COR-L47 (cell line): ENCODE results near the gene PPP4R2.

Experiments
- DNase-seq: peaks from one replicate; lab custom pipeline; 2025; lab: John Stamatoyannopoulos, UW

The PPP4R2 gene, protein sequence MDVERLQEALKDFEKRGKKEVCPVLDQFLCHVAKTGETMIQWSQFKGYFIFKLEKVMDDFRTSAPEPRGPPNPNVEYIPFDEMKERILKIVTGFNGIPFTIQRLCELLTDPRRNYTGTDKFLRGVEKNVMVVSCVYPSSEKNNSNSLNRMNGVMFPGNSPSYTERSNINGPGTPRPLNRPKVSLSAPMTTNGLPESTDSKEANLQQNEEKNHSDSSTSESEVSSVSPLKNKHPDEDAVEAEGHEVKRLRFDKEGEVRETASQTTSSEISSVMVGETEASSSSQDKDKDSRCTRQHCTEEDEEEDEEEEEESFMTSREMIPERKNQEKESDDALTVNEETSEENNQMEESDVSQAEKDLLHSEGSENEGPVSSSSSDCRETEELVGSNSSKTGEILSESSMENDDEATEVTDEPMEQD

DNA sequence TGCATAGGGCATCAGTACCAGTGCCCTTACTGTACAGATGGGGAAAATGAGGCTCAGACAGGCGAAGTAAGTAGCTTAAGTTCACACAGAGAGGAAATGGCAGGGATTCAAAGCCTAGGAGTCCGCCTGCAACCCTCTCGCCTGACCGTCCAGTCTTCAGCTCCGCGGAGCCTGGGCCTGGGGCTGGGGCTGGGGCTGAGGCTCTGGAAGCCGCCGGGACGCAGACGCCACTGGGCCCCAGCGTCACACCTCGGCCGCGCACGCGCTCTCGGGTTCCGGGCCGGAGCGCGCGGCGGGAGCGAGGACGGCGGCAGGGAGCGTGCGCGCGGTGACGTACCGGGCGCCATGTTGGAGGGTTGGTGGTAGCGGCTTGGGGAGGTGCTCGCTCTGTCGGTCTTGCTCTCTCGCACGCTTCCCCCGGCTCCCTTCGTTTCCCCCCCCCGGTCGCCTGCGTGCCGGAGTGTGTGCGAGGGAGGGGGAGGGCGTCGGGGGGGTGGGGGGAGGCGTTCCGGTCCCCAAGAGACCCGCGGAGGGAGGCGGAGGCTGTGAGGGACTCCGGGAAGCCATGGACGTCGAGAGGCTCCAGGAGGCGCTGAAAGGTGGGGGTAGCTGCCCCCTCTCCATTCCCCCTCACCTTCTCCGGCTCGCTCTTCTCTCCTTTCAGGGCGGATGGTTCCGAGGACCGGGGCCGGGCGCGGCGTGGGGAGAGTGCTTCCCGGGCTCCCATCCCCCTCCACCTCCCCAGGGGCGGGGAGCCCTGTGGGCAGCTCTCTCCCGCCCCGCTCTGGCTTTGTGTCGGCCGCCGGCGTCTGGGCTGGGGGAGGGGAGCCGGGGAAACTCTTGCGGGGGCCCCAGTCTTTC is at the start of gene PPP4R2:
Gene PPP4R2, plus strand, starts transcription at position 339 of the 861 bp plus-strand sequence. Its CDS starts 227 bp downstream, at position 566.
- DNase-seq = peak; percentile 57

DNA sequence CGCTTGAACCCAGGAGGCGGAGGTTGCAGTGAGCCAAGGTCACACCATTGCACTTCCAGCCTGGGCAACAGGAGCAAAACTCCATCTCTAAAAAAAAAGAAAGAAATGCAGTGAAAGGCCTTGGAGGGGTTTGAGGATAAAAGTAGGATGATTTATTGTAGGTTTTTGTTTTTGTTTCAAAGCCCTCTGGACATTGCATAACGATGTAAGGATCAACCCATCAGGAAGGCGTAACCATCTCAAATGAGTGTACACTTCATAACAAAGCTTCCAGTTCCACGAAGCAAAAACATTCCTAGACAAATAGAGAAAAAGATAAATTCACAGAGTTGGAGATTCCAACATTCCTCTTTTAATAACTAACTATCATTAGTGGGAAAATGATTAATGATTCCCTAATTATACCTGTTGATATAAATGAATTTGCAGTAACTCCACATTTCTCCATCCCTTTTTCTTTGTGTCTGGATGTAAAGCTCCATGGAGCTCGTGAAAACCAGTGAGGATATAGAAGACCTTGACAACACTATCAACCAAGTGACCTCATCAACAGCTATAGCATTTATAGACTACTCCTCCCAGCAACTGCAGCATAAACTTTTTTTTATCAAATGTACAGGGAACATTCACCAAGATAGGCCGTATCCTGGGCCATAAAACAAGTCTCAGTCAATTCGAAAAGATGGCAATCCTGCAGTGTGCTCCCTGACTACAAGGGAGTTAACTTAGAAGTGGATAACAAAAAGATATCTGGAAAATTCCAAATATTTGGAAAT is 48.7 kb upstream of the PPP4R2 start:
- DNase-seq = no peak

DNA sequence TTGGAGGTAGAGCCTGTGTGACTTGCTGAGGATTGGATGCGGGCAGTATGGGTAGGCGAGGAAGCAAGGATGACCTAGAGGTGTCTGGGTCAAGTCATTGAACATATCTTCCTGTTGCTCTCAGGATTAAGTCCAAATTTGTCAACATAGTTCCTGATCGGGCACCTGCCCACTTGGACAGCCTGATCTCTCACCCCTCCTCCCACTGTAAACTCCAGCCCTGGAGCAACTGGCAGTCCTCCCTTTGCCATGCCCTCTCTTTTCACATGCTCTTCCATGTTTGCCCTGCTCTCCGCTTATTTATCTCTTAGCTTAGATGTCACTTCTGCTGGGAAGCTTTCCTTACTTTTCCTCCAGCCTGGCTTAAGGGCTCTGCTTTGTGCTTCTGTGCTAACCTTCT is 47.6 kb upstream of the PPP4R2 start:
- no peak for DNase-seq

DNA sequence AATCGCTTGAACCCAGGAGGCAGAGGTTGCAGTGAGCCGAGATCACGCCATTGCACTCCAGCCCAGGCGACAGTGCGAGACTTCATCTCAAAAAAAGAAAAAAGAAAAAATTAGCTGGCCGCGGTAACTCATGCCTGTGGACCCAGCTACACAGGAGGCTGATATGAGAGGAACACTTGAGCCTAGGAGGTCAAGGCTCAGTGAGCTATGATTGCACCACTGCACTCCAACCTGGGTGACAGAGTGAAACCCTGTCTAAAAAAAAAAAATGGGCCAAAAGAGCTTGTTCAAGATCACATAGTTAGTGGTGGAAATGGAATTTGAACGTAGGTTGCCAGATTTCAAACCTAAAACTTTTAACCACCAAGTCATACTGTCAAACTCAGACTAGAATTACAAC is 46.2 kb upstream of the PPP4R2 start:
- no peak for DNase-seq

DNA sequence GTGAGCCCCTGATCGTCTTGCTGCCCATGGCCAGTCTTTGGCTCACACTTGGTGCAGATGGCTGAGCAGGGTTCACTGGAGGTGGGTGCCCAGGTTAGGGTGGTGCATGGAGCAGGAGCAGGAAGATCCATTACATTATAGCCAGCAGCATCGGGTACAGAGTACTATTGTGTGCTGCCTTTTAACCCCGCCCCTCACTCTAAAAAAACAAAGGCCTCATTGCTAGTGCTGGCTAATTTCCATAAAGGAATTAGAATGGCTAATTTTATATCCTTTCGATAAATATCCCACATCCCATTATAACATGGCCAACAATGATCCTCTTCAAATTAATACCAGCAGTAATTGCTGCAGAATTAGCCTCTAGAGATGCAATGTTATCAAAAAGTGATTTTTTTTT is 45.8 kb upstream of the PPP4R2 start:
- DNase-seq = no peak

DNA sequence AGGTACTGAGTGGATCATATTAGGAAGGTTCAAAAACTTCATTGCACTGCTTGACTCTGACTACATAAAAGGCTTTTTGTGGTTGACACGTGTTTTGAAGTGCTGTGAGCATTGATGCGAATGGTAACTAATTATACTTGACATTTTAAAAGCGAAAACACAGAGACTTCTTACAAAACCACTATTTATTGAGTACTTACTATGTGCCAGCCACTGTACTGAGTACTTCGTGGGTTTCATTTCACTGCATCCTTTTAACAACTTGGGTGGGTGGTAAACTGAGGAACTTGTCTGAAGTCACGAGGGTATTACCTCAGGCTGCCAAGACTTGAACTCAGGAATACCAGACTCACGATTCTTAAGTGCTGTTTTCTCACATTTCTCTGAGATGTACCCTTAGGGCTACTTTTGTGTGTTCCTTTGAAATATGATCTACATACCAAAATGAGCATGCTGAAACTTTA is 45.3 kb upstream of the PPP4R2 start:
- no peak for DNase-seq

DNA sequence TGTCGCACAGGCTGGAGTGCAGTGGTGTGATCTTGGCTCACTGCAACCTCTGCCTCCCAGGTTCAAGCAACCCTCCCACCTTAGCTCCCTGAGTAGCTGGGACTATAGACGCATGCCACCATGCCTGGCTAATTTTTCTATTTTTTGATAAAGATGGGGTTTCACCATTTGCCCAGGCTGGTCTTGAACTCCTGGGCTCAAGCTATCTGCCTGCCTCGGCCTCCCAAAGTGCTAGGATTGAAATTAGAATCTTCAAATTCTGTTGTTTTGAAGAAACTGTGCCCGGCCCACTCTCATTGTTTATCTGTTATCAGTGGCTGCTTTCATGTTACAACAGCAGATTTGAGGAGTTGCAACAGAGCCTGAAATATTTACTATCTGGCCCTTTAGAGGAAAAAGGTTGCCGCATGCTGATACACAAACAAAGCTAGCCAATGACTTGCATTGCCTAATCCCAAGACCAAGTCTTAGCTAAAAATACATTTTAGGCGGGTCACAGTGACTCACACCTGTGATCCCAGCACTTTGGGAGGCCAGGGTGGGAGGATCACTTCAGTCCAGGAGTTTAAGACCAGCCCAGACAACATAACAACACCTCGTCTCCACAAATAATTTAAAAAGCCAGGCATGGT is 43.2 kb upstream of the PPP4R2 start:
- no peak for DNase-seq

DNA sequence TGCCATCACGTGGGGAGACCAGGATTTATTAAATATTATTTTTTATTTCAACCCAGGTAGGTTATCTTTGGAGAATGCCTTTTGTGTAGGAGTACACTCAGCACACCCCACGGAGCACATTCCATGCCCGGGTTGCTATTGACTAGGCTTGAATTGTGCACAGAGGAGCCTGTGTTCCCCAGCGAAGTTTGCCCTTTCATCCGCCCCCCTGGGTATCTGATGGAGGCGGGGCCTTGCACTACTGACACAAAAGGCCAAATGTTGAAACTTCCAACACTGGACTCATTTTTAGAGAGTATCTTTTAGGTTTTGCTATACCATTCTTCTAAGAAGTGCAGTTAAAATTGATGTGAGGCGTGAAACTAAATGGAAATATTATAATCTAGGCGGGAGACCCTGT is 39.3 kb upstream of the PPP4R2 start:
- DNase-seq = no peak

DNA sequence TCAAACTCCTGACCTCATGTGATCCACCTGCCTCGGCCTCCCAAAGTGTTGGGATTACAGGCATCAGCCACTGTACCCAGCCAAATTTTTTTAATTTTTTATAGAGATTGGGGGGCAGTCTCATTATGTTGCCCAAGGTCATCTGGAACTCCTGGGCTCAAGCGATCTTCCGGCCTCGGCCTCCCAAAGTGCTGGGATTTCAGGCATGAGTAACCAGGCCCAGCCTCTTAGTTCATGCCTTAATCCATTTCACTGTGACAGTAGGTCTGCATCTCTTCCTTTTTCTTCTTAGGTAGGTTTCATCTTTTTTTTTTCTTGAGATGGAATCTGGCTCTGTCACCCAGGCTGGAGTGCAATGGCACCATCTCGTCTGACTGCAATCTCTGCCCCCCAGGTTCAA is 37.3 kb upstream of the PPP4R2 start:
- no peak for DNase-seq

DNA sequence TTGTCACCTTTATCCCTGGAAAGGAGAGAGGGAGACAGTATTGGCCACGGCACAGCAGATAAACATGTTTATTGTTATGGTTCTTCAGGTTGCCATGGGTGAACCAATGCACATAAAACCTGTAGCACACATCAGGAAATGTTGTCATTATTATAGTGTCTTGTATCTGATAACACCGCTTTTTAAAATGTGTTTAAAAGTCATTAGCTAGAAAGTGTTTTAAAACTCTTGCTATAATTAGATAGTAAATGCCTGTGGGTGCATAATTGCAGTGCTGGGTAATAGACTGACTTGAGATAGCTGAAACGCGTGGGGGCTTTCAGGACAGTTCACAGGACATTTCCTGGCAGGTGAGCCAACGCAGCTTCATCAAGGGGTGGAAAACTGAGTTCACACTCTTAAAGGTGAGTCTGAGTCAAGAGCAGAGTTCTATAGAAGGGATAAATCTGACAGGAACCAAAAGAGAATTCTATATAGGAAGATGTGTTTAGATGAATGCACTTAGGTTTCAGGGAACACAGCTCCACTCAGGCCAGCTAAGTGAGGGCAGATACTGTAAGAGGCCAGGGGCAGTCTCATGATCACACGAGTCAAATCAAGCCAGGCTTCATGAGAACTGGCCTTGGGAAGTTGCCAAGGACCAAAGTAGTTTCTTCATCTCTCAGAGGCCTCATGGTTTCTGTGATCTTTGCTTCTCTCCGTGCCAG is 35.6 kb upstream of the PPP4R2 start:
- no peak for DNase-seq

DNA sequence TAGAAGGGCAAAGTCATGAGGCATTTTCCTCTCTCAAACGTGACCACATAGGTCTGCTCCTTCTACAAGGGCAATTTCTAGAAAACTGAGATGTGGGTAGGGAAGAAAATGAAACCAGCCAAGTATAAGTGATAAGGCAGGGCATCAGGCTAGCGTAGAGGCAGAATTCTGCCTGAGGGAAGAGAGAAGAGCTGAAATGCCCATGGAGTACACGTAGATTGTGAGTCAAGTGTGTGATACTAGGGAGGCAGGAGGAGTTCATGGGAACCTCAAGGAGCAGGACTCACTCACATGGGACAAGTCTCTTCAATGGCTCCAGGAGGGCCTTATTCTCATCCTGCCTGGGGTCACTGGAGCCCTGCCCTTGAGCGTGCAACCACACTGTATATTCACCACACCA is 34.9 kb upstream of the PPP4R2 start:
- no peak for DNase-seq

DNA sequence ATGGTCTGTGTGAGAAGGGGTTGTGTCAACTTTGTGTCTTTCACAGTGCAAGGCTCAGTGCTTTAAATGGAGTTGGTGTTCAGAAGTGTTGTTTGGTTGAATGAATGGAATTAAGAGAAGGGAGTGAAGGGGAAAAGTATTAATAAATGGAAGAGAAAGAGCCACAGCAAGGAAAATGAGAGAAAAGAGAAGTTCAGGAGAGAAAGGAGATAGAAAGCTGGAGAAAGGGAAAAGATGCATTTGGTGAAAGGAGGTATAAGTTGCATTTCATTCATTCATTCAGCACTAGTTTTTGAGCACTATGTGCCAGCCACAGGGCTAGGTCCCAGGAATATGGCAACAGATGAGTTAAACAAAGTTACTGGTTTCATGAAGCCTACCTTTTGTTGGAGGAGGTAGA is 34.3 kb upstream of the PPP4R2 start:
- no peak for DNase-seq

DNA sequence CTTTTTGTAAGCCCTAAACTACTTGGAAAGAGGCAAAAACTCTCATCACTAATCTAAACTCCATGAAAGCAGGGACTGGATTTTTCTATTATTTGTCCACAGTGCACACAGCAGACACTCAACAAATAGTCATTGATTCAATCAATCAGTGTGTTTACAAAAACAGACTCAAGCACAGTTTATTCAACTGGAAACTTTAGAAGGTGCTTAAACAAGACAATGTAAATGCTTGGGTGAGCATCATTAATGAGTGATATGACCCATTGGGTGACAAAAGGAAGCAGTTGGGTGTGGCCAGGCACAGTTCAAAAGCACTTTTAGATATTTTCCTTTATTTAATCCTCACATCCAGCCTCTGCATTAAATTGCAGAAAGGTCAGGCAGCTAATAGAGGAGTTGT is 32.0 kb upstream of the PPP4R2 start:
- no peak for DNase-seq

DNA sequence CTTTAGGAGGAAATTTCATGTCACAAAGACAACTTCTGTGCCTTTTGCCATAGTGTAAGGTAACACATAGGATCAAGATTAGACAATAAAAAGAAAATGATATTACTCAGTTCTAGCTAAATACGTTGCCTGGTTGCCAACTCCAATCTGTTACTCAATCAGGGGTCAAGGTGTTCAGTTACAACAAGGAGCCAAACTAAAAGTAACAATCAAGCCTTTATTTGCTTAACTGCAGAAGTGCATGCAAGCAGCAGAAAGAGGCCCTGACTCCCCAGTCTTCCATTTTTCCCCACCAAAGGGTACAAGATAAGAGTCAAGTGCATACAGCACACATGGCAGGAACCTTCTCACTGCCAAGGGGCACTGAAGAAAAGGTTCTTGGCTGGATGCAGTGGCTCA is 28.3 kb upstream of the PPP4R2 start:
- DNase-seq = no peak

DNA sequence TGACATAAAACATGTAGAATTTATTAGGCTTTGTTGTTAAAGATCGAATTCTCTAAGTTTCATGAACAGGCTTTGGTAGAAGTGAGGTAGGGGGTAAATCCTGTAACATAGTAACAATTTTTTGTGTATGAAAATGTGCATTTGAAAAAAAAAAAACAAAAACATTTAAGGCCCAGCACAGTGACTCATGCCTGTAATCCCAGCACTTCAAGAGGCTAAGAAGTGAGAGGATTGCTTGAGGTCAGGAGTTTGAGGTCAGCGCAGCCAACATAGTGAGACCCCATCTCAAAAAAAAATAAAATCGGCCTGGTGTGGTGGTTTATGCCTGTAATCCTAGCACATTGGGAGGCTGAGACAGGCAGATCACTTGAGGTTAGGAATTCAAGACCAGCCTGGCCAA is 26.8 kb upstream of the PPP4R2 start:
- no peak for DNase-seq

DNA sequence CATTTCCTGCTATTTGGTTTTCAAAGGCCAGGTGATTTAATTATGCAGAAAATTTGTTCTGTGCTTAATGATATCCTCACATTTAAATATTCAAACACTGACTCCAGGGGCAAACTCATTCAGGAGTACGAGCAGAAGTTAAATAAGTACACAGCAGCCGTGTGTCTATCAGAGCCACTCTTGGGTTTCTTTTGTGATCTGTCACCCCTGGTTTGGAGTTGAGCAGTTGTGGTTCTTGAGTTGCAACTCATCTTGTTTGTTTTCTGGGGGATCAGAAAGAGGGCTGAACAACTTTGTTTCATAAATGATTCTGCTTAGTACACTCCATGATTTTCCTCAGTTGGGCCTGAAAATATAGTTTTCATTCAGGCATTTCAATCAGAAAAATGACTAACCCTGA is 25.7 kb upstream of the PPP4R2 start:
- DNase-seq = no peak

DNA sequence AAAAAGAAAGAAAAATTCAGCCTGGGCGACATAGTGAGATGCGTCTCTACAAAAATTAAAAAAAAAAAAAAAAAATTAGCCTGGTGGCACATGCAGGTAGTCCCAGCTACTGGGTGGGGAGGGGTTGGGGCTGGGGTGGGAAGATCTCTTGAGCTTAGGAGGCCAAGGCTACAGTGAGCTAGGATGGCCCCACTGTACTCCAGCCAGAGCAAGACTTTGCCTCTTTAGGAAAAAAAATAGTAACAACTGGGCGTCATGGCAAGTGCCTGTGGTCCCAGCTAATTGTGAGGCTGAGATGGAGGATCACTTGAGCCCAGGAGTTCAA is 23.9 kb upstream of the PPP4R2 start:
- DNase-seq = no peak

DNA sequence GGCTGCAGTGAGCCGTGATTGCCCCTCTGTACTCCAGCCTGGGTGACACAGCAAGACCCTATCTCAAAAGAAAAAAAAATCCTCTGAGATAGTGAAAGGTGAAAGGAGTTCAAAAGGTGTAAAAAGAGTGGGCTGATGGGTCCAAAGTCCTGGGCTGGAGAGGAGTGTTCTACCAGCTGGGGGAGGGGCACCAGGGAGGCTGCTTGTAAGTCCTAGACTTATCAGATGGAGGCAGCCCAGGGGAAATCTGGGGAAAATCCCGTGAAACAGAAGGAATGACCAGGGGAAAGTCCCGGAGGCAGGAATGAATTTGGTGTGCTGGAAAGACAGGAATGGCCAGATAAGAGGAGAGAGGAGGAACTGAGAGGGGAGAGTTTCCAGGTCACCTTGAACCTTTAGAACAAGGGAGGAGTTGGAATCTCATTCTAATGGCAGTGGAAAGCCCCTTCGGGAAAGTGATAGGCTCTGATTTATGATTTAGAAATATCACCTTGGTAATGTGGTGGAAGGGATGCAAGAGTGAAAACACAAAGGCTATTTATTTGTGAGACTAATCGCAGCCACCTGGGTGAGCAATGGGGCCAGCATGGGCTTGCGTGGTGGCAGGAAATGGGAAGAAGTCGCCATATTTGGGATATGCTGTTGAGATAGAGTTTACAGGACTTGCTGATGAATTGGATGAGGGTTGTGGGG is 23.4 kb upstream of the PPP4R2 start:
- DNase-seq = no peak

DNA sequence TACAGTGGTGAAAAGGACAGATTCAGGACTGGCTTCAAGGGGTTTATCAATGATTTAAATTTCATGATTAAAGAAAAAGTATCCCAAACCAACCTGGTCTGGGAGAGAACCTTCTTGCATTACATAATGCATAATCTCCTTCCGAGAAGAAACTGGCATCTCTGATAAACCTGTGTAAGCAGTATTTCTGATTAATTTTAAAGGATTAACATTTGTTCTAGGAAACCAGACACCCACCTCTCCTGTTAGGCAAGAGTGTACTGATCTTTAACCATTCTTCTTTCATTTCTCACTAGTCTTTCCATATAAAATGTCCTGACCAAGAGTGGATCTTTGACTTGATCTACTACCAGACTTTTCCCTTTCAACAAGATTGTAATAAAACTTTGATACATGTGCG is 22.8 kb upstream of the PPP4R2 start:
- DNase-seq = no peak

DNA sequence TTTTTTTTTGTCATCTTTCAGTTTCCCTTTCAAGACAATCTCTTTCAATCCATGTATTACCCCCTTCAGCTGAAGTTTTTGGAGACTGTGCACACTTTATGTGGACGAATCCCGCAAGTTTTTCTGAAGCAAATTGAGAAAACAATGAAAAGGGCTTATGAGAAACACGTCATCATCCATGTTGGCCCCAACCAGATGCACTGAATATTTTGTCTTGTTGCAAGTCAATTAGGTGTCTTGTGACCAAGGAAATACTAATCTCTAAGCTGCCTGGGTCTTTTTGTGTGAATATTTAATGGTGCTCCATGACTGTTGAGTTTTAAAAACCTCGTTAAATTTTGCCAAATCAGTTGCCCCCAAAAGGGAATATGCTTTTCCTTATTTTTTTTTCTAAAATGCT is 21.7 kb upstream of the PPP4R2 start:
- no peak for DNase-seq

DNA sequence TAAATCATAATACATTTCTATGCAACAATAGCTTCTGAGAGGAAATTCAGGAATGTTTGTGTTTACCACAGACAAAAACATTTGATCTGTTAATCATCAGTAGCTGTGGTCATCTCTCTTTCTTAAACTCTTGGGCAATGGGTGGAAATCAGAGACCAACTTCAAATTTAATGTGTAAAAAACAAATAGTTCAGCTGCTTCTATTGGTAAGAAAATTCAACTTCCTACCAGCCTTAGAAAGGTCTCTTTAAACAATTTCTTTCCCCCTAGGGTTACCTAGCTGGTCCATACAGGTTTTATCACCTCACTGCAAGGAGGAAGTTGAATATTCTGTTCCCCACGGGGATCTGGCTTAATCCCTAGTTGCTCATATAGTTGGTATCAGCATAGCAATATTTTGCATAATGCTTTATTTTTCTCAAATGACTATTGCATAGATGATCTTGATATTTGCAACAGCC is 20.3 kb upstream of the PPP4R2 start:
- no peak for DNase-seq
